ENCODE measurements around the gene TSPAN32. TPM values are rescaled to one million over a fixed set of nuclear protein-coding genes. Genes with fewer than 3 reads are reported as not detected.

The TSPAN32 gene
- total RNA-seq, 2 experiments from 2014 or later, result 5.5 to 6.5 TPM

DNA sequence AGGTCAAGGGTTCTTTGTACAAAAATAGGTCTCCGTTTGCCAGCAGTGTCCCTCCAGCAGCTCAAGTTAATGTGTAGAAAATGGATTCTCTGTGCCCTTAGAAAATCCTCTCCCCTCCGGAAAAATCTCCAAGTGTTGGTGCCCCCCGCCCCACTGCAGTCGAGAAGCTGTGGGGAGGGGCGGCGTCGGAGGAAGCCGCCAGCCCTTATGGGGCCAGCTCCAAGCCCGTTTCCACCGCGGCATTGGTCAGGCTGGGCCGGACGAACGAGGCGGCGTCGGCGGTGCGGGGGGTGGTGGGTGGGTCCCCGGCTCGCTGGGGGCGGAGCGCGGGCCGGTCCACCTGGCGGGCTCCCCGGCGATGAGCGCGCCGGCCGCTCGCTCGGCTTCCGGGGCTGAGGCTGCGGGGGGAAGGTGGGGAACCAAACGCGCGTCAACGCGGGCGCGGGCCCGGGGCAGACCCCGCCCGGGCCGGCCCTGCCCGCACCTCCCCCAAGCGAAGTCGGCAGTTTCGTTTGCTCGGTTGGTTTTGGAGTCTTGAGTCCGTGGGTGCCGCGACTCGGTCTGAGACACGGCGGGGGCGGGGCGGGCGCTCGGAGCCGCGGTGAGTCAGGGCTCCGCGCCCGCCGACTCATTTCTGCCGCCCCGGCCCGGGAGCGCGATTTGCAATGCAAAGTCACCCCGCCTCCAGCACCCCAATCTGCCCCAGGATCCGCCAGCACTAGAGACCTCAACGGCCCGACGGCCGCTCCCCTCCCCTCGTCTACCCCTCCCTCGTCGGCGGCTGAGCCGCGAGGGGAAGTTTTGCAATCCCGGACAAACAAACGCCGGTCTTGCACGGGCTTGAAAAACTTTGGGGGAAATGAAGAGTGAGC lies 32.8 kb upstream of the TSPAN32 start:
- intact Hi-C loops (cut with micrococcal nuclease), result loop anchor here (1.0 to 5.0 kb wide), 5 partner anchors 32 to 417 kb away; partner anchors contain the start of genes C11orf21, LSP1 and TSSC4
- H3K27me3 Mint-ChIP-seq, result peaks cover 33% of the 10 kb centered on the region
- POLR2A ChIA-PET, result interaction anchor here (1.0 to 2.0 kb wide), 3 partner anchors 32 to 108 kb away, joined by 4 to 7 read pairs (median 5); partner anchors contain the start of genes C11orf21, CD81 and TSPAN32

DNA sequence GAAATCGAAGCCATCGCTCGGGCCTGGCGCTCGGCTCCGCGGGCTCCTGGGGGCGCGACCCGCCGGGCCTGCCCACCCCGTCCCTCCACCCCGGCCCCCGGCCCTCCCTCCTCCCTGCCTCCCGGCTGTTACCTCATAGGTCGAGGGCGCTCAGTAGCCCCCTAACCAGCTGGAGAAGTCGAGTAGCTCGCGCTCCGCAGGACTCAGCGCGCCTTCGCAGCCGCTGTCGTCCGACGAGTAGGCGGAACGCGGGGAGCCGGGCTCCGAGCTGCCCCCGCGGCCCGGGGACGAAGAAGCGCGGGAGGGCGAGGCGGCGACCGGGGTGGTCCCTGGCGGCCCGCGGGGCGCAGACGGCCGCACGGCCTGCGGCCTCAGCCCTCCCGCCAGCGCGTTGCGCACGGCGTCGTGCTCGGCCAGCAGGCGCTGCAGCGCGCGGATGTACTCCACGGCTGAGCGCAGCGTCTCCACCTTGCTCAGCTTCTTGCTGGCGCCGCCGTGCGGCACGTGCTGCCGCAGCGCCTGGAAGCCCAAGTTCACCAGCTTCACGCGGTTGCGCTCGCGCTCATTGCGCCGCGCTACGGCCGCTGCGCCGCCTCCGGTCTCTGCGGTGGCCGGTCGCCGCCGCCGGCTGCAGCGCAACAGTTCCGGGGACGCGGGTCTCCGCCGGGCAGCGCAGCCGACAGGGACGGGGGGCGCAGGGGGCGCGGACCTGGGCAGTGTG lies 32.1 kb upstream of the TSPAN32 start:
- no peak overlapping the region for H3K27ac Mint-ChIP-seq
- intact Hi-C loops (cut with micrococcal nuclease), result loop anchor here (1.0 to 5.0 kb wide), 5 partner anchors 31 to 417 kb away; partner anchors contain the start of genes C11orf21, LSP1 and TSSC4
- peaks cover 36% of the 10 kb centered on the region for H3K4me1 Mint-ChIP-seq (ENCODE audit: low read depth)
- ChIA-PET CTCF (interaction anchor here (1.1 to 3.7 kb wide), 4 partner anchors 32 to 150 kb away, joined by 3 to 17 read pairs (median 7); partner anchors contain the start of genes C11orf21 and TSPAN32), POLR2A (interaction anchor here (1.0 to 2.0 kb wide), 3 partner anchors 31 to 107 kb away, joined by 4 to 7 read pairs (median 5); partner anchors contain the start of genes C11orf21, CD81 and TSPAN32)
- peak; percentile 65 for DNase-seq
- H3K4me3 Mint-ChIP-seq, result peak overlapping the region; percentile 52
- H3K36me3 Mint-ChIP-seq, result no peaks in the 10 kb centered on the region
- H3K9me3 Mint-ChIP-seq, result no peaks in the 10 kb centered on the region
- H3K27me3 Mint-ChIP-seq, result peaks cover 38% of the 10 kb centered on the region

More for the DNA sequence above, 32.8 kb upstream of the TSPAN32 start:
- H3K36me3 Mint-ChIP-seq, result no peaks in the 10 kb centered on the region
- CTCF ChIA-PET, result interaction anchor here (1.1 to 3.7 kb wide), 4 partner anchors 33 to 151 kb away, joined by 3 to 17 read pairs (median 7); partner anchors contain the start of genes C11orf21 and TSPAN32
- H3K4me3 Mint-ChIP-seq, result peak overlapping the region; percentile 52
- peaks cover 39% of the 10 kb centered on the region for H3K4me1 Mint-ChIP-seq (ENCODE audit: low read depth)
- H3K9me3 Mint-ChIP-seq, result no peaks in the 10 kb centered on the region
- DNase-seq, result peak; percentile 90
- H3K27ac Mint-ChIP-seq, result peak overlapping the region; percentile 18

DNA sequence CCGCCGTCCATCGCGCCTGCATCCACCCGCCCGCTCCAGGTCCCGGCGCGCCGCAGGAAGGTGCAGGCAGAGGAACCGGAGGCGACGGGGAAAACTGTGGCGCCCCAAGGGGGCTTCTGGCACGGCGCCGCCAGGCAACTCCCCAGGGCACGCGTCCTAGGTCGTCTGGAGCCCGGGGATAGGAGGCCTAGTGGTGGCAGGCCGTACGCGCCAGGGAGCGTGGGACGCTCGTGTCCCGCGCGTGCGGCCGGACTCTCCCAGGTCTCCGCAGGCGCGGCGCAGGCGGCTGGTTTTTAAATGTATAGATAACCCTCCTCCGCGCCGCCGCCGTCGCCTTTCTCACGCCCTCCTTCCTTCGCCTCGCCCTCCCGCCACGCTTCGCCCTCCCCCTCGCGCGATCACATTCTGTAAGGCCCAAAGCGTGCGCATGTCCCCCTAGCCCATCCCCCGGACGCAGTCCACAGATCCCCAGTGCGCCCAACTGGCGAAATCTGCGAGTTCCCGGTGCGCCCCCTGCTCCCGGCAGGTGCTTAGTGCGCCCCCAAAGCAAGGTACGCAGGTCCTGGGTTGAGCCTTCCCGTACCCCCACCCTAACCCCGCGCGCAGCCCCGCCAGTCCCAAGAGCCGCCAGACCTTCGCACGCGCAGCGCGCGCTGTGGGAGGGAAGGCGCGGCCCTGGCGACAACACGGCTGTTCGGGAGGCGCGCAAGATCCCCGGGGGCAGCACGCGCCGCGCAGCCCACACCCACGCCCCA lies 31.3 kb upstream of the TSPAN32 start, which contains the start of gene ASCL2:
ASCL2 (minus strand) TSS at position 267 of the 755 bp plus-strand sequence; CDS start at position 11, 256 bp downstream.
- H3K4me3 Mint-ChIP-seq, result peak within 1 kb of the TSS; percentile 52
- DNase-seq, result no peak
- H3K9me3 Mint-ChIP-seq, result no peaks in the 10 kb centered on the region
- H3K27ac Mint-ChIP-seq, result no peak within 1 kb of the TSS
- ChIA-PET CTCF (interaction anchor here (1.1 to 3.7 kb wide), 4 partner anchors 32 to 149 kb away, joined by 3 to 17 read pairs (median 7); partner anchors contain the start of genes C11orf21 and TSPAN32), POLR2A (interaction anchor here (1.3 to 2.0 kb wide), 2 partner anchors 31 to 34 kb away, joined by 4 to 7 read pairs; partner anchors contain the start of genes C11orf21 and TSPAN32)
- no peaks in the 10 kb centered on the region for H3K36me3 Mint-ChIP-seq
- peaks cover 40% of the 10 kb centered on the region for H3K27me3 Mint-ChIP-seq
- H3K4me1 Mint-ChIP-seq (ENCODE audit: low read depth), result peaks cover 32% of the 10 kb centered on the region
- intact Hi-C loops (cut with micrococcal nuclease), result no loop called here

DNA sequence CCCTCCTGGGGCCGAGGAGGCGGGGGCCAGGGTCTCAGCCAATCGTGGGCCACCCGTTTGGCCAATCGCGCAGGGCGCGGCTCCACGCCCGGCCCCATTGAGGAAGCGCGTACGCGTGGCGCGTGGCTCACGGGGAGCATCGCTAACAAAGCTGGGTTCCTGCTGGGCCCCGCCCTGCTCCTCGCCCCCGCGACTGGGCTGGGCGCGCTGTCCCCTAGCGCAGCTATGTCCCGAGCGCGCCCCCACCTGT lies 30.8 kb upstream of the TSPAN32 start:
- no peak overlapping the region for H3K27ac Mint-ChIP-seq
- H3K4me3 Mint-ChIP-seq, result no peak overlapping the region
- H3K9me3 Mint-ChIP-seq, result no peaks in the 10 kb centered on the region
- intact Hi-C loops (cut with micrococcal nuclease), result no loop called here
- peaks cover 40% of the 10 kb centered on the region for H3K27me3 Mint-ChIP-seq
- POLR2A ChIA-PET, result no interaction called here
- no peaks in the 10 kb centered on the region for H3K36me3 Mint-ChIP-seq
- CTCF ChIA-PET, result no interaction called here
- peaks cover 27% of the 10 kb centered on the region for H3K4me1 Mint-ChIP-seq (ENCODE audit: low read depth)
- DNase-seq, result peak; percentile 41

DNA sequence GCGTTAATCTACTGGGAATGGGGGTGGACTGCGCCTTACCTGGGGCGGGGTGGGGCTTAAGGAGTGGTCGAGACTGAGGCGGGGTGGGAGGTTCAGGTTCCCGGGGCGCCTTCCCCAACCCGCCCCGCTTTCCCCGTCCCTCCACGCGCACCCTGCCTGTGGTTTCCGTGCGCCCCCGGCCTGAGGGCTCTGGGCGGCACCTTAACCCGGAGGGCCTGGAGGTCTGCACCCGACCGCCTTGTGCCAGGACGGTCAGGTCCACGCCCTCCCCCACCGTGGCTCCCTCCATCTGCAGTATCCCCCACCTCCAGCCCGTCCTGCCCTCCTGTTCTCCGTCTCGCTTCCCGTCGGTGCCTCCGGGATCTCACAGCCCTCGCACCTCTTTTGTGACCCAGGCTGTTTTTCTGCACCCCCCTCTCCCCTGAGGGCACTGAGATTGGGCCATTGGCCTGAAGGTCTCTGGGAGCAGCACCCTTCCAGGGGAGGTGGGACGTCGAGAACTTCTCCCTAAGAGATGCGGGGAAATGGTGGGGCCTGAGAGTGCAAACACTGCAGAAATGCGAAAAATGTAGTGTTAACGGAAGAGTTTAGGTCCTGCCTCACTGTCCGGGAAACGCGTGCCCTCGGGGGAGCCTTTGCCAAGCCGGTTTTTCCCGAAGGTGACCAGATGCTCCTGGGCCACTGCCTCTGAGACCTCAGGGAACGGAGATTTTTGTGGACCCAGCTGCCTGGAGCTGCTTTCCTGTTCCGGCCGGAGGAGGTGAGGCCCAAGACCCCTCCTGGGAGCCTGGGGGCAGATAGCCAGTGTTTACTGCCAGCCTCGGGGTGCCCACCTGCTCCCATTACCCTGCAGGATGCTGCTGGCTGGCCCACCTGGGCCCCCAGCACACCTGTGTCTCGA lies 30.2 kb upstream of the TSPAN32 start:
- intact Hi-C loops (cut with micrococcal nuclease), result no loop called here
- H3K4me3 Mint-ChIP-seq, result peak overlapping the region; percentile 29
- DNase-seq, result no peak
- CTCF ChIA-PET, result no interaction called here
- H3K9me3 Mint-ChIP-seq, result no peaks in the 10 kb centered on the region
- POLR2A ChIA-PET, result no interaction called here
- H3K36me3 Mint-ChIP-seq, result no peaks in the 10 kb centered on the region
- peaks cover 21% of the 10 kb centered on the region for H3K4me1 Mint-ChIP-seq (ENCODE audit: low read depth)
- peaks cover 40% of the 10 kb centered on the region for H3K27me3 Mint-ChIP-seq
- H3K27ac Mint-ChIP-seq, result no peak overlapping the region

DNA sequence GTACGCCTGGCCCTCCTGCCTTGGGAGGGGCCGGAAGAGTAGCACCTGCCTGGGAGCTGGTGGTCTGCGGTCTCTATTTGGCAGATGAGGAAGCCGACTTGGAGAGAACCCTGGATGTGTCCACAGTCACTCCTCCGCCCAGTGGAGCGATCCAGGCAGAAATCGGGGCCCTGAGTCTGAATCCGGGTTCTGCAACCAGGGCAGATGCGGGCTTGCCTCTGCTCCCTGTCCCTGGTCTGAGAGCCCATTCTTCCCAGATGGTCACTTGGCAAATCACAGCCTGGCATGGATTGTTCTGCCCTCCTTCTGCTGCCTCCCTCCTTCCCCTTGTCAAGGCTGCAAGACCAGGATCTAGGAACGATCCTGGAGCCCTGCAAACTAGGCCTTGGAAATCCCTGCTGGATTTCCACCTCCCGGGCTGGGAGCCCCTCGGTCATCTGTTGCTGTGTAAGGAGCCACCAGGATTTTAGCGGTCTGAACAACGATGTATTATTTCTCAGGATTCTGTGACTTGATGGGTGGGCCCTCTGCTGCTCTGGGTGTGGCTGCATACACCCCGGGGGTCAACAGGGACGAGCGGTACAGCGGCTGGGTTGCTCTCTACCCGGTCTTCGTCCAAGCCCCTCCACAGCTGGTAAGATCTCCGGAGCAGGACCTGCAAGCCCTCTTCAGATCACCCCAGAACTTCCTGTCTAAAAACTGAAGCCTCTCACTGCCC lies 29.4 kb upstream of the TSPAN32 start:
- Mint-ChIP-seq H3K36me3 (no peaks in the 10 kb centered on the region), H3K9me3 (no peaks in the 10 kb centered on the region), H3K27ac (no peak overlapping the region), H3K4me1 (ENCODE audit: low read depth) (peaks cover 16% of the 10 kb centered on the region), H3K27me3 (peaks cover 43% of the 10 kb centered on the region), H3K4me3 (no peak overlapping the region)
- no peak for DNase-seq
- intact Hi-C loops (cut with micrococcal nuclease), result no loop called here
- ChIA-PET CTCF (no interaction called here), POLR2A (no interaction called here)

DNA sequence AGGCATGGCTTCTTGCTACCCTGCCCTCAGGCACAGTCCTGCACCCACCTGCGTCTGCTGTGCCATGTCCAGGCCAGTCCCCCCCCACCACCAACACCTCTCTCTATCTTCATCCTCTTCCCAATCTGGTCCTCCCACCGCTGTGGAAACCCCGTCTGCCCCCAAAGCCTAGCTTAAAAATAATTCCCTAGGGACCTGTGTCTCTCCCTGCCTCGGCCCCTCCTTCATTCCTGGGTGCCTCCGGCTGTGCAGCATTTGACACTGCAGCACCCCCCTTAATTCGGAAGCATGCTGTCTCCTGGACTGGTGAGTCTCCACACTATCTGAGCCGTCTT lies 28.9 kb upstream of the TSPAN32 start:
- H3K4me1 Mint-ChIP-seq (ENCODE audit: low read depth), result peaks cover 10% of the 10 kb centered on the region
- H3K4me3 Mint-ChIP-seq, result no peak overlapping the region
- H3K27me3 Mint-ChIP-seq, result peaks cover 45% of the 10 kb centered on the region
- intact Hi-C loops (cut with micrococcal nuclease), result no loop called here
- no peak overlapping the region for H3K27ac Mint-ChIP-seq
- ChIA-PET CTCF (no interaction called here), POLR2A (no interaction called here)
- H3K9me3 Mint-ChIP-seq, result no peaks in the 10 kb centered on the region
- no peaks in the 10 kb centered on the region for H3K36me3 Mint-ChIP-seq
- no peak for DNase-seq

DNA sequence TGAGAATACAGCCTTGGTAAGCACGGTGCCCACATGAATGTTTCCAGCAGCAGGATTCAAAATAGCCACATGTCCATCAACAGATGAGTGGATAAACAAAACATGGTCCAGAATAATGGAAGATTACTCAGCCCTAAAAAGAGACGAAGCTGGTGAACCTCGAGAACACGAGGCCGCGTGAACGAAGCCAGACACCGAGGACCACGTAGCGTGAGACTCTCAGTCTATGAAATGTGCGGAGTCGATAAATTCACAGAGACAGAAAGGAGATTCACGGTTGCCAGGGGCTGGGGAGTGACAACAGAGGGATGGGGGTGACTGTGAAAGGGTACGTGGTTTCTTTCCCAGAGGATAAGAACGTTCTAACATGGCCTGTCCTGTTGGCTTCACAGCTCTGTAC lies 28.5 kb upstream of the TSPAN32 start:
- intact Hi-C loops (cut with micrococcal nuclease), result no loop called here
- POLR2A ChIA-PET, result no interaction called here

DNA sequence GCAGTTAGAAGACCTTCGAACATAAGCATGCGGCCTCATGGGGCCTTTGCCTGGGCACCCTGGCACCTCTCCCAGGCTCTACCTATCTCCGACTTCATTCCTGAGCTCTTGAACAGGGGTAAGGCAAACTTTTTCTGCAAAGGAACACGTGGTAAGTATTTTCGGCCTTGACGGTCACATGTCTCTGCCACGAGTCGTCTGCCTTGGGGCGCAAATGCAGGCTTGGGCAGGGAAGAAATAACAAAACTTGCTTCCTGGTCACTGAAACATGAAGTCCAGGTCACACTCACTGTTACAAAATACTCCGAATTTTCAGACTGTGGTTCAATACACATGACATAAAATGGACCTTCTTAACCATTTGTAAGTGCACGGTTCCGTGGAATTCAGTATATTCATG lies 28.0 kb upstream of the TSPAN32 start:
- no peaks in the 10 kb centered on the region for H3K36me3 Mint-ChIP-seq
- H3K9me3 Mint-ChIP-seq, result no peaks in the 10 kb centered on the region
- H3K27me3 Mint-ChIP-seq, result peaks cover 39% of the 10 kb centered on the region
- H3K27ac Mint-ChIP-seq, result no peak overlapping the region
- peaks cover 3% of the 10 kb centered on the region for H3K4me1 Mint-ChIP-seq (ENCODE audit: low read depth)
- intact Hi-C loops (cut with micrococcal nuclease), result no loop called here
- H3K4me3 Mint-ChIP-seq, result no peak overlapping the region
- ChIA-PET POLR2A (no interaction called here), CTCF (no interaction called here)
- DNase-seq, result no peak

More for the DNA sequence above, 28.5 kb upstream of the TSPAN32 start:
- CTCF ChIA-PET, result no interaction called here
- Mint-ChIP-seq H3K27me3 (peaks cover 43% of the 10 kb centered on the region), H3K4me1 (ENCODE audit: low read depth) (peaks cover 7% of the 10 kb centered on the region), H3K27ac (no peak overlapping the region), H3K9me3 (no peaks in the 10 kb centered on the region), H3K36me3 (no peaks in the 10 kb centered on the region), H3K4me3 (no peak overlapping the region)
- no peak for DNase-seq

DNA sequence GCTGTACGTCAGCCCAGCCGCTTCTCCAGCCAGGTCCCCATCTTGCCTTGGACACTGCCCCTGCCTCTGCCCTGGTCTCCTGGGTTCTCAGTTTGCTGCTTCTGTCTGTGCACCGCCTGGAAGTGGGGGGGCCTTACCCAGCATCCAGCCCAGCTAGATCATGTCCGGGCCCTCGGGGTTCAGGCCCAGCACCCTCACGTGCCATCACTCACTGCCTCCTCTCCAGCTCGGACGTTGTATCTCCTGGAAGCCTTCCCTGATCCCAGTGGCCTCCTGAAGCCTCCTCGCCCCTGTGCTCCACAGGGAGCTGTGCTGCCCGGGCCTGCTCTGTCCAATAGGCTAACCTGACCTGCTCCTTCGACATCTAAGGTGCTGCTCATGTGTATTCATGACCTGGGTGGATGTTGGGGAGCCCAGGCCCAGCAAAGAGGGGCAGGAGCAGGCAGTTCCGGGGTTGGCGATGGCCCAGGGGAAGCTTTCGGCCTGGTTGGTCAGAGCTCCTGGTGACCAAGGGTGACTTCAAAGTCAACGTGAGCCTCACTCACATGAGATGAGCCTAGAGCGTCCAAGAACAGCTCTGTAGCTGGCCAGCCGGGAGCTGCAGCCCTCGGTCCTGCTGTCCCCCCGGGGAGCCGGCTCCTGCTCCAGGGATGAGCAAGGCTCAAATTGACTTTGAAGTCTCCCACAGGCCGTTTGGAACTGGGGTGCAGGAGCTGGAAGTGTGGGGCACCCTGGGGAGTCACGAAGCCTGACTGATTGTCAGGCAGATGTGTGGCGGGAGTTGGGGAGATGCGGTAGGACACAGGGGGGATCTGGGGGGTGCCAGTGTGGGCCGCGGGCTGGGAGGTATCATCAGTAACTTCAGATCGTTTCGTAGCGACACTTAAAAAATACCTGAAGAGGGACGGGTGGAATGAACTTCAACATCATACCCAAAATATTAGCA lies 26.2 kb upstream of the TSPAN32 start:
- H3K36me3 Mint-ChIP-seq, result peaks cover 6% of the 10 kb centered on the region
- H3K4me3 Mint-ChIP-seq, result no peak overlapping the region
- DNase-seq, result no peak
- peaks cover 37% of the 10 kb centered on the region for H3K27me3 Mint-ChIP-seq
- POLR2A ChIA-PET, result no interaction called here
- H3K4me1 Mint-ChIP-seq (ENCODE audit: low read depth), result peaks cover under 1% of the 10 kb centered on the region
- CTCF ChIA-PET, result interaction anchor here (1.0 kb wide), 1 partner anchor 30 kb away, joined by 3 read pairs; no protein-coding TSS in a partner anchor
- H3K9me3 Mint-ChIP-seq, result peaks cover 9% of the 10 kb centered on the region
- H3K27ac Mint-ChIP-seq, result no peak overlapping the region
- intact Hi-C loops (cut with micrococcal nuclease), result no loop called here
